Cerebellar cortex (tissue), 1 donor: Measurements from ENCODE around the gene INIP.

Experiments
- DNase-seq: peaks from one replicate; pipeline ENCODE4 v3.0.0-alpha.2; 2015; ENCODE audit warnings: low spot score

INIP gene

DNA sequence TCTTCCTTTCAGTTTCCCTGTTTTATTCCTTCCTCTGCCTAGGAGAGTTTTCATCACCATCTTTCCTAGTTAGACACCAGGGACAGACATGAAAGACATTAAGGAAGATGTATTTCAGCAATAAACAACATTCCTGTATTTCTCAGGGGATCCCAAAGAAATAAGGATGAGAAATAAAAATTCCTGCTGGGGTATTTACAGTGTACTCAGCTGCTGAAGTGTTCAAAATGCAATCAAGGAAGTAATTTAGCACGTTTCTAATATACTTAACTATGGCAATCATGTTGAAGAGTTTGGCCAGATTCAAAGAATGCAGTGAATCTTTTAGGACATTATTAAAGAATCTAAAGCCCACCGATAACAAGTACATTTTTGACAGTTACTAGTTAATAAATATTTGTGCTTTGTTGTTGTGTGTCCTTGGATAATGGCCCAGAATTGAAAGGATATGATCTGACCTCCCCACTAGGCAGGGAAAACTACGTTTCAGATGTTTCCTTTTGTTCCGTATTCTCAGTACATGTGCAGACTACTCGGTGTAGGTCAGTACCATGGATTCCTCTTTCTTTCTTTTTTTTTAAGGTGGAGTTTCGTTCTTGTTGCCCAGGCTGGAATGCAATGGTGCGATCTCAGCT is 46.8 kb downstream of the INIP start:
- DNase-seq = no peak

GRCh38 chr9:112669326-112669725 is 48.6 kb downstream of the INIP start:
- no peak for DNase-seq

DNA sequence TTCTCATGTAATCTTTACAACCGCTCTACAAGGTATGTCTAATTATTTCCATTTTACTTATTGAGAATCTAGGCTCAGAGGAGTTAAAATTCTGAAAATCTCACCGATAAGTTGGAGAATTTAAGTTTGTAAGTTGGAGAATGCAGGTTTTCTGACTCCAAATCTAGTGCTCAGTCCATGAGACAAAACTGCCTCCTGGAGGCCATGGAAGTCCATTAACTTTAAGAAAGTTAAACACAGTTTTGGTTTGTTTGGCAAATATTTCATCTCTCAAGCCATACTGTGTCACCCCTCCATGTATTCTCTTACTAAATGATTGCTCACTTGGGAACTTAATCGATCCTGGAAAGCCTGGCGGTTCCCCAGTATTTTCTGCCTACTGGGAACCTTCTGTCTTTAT is 52.6 kb downstream of the INIP start:
- DNase-seq = peak; percentile 11

DNA sequence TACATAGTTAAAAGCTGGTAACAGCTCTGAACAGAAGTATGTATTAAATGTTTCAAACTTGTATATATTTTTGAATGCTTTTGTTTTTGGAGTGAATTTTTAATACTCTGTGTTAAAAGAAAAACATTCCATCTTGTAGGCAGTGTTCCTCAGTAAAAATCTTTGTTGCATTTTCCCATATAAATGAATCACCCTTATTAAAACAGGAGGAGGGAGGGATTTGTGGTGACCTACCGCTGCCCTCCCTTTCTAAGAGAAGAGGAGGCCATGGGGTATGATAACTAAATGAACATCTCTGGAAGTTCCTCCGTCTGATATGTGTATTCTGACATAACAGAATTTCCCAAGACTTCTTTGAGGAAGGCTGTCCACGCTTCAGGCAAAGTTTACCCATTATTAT is 53.4 kb downstream of the INIP start:
- DNase-seq = no peak

DNA sequence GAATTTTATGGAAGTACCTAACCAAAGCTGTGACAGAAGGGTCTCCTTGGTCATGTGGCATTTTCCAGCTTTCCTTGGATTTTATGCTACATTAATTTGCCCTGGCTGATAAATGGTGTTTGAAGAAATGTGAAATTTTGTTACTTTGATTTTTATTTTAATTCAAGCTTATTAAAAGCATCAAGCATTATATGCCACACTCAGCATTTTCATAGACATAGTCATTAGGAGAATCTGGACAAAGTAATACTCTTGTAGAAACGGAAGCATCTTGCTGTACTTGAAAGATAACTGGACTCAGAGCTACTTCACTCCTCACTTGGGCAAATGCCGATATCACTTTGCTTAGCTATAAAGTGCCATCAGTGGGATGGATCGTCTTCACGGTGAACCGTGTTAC is 54.2 kb downstream of the INIP start:
- no peak for DNase-seq

DNA sequence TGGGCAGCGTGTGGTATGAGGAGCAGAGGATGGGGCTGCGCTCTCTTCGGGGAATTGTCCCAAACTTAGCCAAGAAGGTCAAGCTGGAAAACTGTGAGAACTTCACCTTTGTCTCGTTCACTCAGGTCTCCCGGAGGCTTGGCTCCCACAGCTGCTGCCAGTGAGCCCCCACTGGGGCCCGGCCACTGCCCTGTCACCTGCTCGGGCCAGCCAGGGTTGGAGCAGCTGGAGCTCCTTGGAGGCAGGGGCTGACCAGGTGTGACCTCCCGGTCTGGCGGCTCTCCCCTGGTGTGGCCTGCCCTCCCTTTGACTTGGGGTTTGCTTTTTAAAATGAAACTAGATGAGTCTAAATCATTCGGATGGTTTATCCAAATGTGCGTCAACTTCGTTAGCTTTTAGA is 58.0 kb downstream of the INIP start:
- no peak for DNase-seq

DNA sequence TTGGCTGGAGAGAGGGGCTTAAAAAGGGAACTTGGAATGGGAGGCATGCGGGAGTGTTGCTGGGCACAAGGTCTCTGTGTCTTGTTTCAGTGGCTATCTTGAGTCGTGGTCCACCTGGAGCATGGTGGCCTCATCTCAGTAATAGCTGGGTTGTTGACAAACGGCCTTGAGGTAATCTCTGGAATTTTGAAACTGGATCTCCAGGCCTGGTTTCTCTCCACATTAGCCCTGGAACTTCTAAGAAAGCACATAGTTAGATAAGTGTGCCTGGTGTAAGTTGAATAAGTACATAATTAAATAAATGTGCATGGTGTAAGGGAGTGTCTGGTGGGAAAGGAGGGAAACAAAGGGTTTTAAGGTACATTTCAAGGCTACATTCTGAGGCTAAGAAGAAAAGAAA is 62.2 kb downstream of the INIP start:
- DNase-seq = no peak

DNA sequence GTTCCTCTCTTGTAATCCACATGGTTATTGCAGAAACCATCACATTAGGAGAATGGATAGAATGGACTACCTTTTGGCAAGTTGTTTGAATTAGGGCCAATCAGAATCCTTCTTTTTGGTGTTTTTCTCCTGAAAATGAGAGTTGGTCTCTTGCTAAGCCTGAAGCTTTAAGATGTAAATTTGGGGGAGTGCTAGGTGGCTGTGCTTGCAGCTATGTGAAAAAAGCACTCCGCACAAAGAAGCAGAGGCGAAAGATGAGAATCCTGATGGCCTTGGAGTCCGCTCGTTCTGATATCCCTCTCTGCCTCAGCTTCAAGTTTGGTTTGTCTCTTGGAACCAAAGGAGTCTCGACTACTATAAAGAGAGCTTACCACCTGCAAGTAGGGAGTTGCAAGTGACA is 63.6 kb downstream of the INIP start:
- DNase-seq = no peak

DNA sequence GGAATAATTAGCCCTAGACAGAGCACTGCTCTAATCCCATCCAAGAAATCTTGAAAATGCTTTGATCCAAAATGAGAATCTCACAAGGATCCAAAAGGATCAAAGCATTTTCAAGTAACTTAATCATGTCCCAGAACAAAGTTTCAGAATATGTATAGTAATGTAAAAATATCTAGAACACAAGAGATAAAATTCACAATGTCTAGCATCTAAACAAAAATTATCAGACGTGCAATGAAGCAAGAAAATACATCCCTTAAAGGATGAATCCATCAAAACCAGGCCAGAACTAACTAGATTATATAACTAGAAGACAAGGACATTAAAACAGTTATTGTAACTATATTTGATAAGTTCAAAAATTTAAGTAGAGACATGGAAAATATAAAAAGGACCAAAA is 69.3 kb downstream of the INIP start:
- no peak for DNase-seq

DNA sequence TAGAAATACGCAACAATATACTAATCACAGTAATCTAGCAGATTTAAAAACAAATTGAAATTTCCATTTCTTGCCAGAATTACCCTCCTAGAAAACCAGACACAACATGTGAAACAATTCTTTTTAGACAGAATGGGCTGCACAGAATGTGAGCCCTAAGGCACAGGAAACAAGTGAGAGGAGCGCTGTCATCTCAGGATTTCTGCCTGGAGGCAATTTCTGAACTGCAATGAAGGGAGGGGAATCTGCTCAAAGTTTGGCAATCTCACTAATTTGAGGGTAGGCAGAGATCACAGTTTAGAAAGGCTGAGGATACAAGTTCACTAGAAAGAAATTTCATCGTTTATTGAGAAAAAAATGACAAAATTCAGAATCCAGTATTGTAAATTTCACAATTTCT is 70.3 kb downstream of the INIP start:
- no peak for DNase-seq

DNA sequence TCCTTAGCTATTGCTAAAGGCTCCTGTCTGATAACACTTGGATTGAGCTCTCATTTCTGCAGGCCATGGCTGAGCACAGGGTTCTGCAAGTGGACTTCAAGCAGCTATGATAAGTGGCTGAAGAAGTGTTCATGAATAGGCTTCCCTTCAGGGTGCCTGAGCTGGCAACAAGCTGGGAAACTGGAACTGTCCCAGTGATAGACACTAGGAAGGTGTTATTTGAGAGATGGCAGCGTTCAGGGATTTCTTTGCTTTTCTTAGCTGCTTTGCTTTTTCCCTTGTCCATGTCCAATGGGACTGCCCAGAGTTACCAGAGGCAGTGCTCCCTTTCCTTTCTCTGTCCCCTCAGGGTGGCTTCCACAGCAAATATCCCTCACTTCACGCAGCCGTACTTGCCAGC is 75.8 kb downstream of the INIP start:
- no peak for DNase-seq

- no peak for DNase-seq
Observed at GRCh38 chr9:112640311-112640710, 77.6 kb downstream of the INIP start.
